ENCODE results near the gene SVOP. TPM values are rescaled to one million over a fixed set of nuclear protein-coding genes. Genes with fewer than 3 reads are reported as not detected.

Gene SVOP
- total and polyA plus RNA-seq, 2 donors from 2014 or later: 0.04 TPM; not detected in 1

GRCh38 chr12:108955225-108955835 lies 65.5 kb downstream of the SVOP start:
- Histone ChIP-seq H3K9ac (ENCODE audit: low read length in 3 of 3) (no peak overlapping the region), H3K9me3 (ENCODE audit: control insufficient read depth in 2 of 3, insufficient read depth in 1 of 3, low read length in 3 of 3) (no peaks in the 10 kb centered on the region), H3K4me1 (ENCODE audit: control insufficient read depth in 2 of 3, insufficient read depth in 2 of 3, low read depth in 1 of 3, low read length in 3 of 3) (peaks cover 0 to 12% (median 6%) of the 10 kb centered on the region in 3 donors), H3K4me3 (ENCODE audit: low read length in 3 of 3) (no peak overlapping the region), H3K36me3 (ENCODE audit: control insufficient read depth in 2 of 3, insufficient read depth in 3 of 3, low read length in 3 of 3) (no peaks in the 10 kb centered on the region), H3K27me3 (ENCODE audit: control insufficient read depth, insufficient read depth, low read length) (no peaks in the 10 kb centered on the region), H3K27ac (ENCODE audit: low read depth in 2 of 2, low read length in 2 of 2) (no peak overlapping the region)
- peak in 4 of 5 donors; percentile 90 to 98 (median 96) for DNase-seq
- no peak for FAIRE-seq
- intact Hi-C loops (cut with DNase I): no loop called here
- TF ChIP-seq CTCF (IDR thresholded peaks at IDR 0.05; ENCODE audit: borderline replicate concordance, extremely low read depth, insufficient read depth): no peak

GRCh38 chr12:108950991-108951739 lies 69.7 kb downstream of the SVOP start:
- H3K27me3 ChIP-seq (ENCODE audit: control insufficient read depth, insufficient read depth, low read length): no peaks in the 10 kb centered on the region
- intact Hi-C loops (cut with DNase I): no loop called here
- H3K9ac ChIP-seq (ENCODE audit: low read length in 3 of 3): peak overlapping the region in 1 of 3 donors; percentile 48
- peak overlapping the region; percentile 57 to 64 for H3K27ac ChIP-seq (ENCODE audit: low read depth in 2 of 2, low read length in 2 of 2)
- DNase-seq: peak in 4 of 5 donors; percentile 71 to 86 (median 78)
- peak overlapping the region in 2 of 3 donors; percentile 18 to 42 for H3K4me3 ChIP-seq (ENCODE audit: low read length in 3 of 3)
- TF ChIP-seq CTCF (IDR thresholded peaks at IDR 0.05; ENCODE audit: borderline replicate concordance, extremely low read depth, insufficient read depth): peak; percentile 85
- peak; percentile 25 for FAIRE-seq
- peaks cover 0 to 12% (median 6%) of the 10 kb centered on the region in 3 donors for H3K4me1 ChIP-seq (ENCODE audit: control insufficient read depth in 2 of 3, insufficient read depth in 2 of 3, low read depth in 1 of 3, low read length in 3 of 3)
- H3K9me3 ChIP-seq (ENCODE audit: control insufficient read depth in 2 of 3, insufficient read depth in 1 of 3, low read length in 3 of 3): peaks cover 0 to 4% (median 2%) of the 10 kb centered on the region in 3 donors
- H3K36me3 ChIP-seq (ENCODE audit: control insufficient read depth in 2 of 3, insufficient read depth in 3 of 3, low read length in 3 of 3): no peaks in the 10 kb centered on the region

- H3K4me3 ChIP-seq (ENCODE audit: low read length in 3 of 3): no peak overlapping the region
- H3K27me3 ChIP-seq (ENCODE audit: control insufficient read depth, insufficient read depth, low read length): no peaks in the 10 kb centered on the region
- H3K4me1 ChIP-seq (ENCODE audit: control insufficient read depth in 2 of 3, insufficient read depth in 2 of 3, low read depth in 1 of 3, low read length in 3 of 3): peaks cover 0 to 12% (median 3%) of the 10 kb centered on the region in 3 donors
- H3K9me3 ChIP-seq (ENCODE audit: control insufficient read depth in 2 of 3, insufficient read depth in 1 of 3, low read length in 3 of 3): peaks cover 0 to 4% (median 2%) of the 10 kb centered on the region in 3 donors
- no peaks in the 10 kb centered on the region for H3K36me3 ChIP-seq (ENCODE audit: control insufficient read depth in 2 of 3, insufficient read depth in 3 of 3, low read length in 3 of 3)
- no peak overlapping the region for H3K27ac ChIP-seq (ENCODE audit: low read depth in 2 of 2, low read length in 2 of 2)
- no peak for DNase-seq
- FAIRE-seq: no peak
- intact Hi-C loops (cut with DNase I): no loop called here
- no peak for TF ChIP-seq CTCF (IDR thresholded peaks at IDR 0.05; ENCODE audit: borderline replicate concordance, extremely low read depth, insufficient read depth)
- no peak overlapping the region for H3K9ac ChIP-seq (ENCODE audit: low read length in 3 of 3)
These were observed 70.9 kb downstream of the SVOP start for GRCh38 chr12:108949976-108950375.

Data from kidney (tissue), 14 donors.